GM19023 (cell line): ENCODE data around the gene CIB4.

ENCODE experiments used
- ATAC-seq: cut with Tn5 transposase; IDR thresholded peaks from one replicate; pipeline ENCODE4 v1.9.1; 2021; ENCODE audit warnings: mild to moderate bottlenecking, moderate library complexity; ENCODE audit not compliant: unreplicated experiment

Gene CIB4

DNA sequence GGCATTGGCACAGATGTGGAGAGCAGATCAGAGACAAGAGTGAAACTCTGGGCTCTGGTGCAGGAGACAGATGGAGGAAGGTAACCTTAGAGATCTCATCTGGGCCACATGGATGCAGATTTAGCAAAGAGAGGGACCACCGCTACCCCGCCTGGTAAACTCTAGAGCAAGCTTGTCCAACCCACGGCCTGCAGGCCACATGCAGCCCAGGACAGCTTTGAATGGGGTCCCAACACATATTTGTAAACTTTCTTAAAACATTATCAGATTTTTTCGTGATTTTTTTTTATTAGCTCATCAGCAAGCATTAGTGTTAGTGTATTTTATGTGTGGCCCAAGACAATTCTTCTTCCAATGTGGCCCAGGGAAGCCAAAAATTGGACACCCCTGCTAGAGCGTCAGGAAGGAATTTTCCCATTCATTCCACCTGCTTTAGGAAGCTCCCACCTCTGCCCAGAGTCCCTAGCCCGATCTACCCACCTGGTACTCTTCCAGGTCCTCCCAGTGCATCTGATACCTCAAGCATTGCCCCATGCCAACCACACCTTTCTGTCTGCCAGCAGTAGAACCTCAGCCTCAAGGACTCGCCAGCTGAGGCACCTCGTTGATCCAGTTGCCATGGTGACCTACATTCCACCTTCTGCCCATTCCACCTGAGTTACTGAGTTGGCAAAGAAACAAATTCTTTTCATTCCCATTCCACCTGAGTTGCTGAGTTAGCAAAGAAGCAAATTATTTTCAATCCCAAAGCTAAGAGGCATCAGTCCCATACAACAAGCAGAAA lies at the start of gene CIB4:
CIB4 (minus strand) TSS at position 586 of the 784 bp plus-strand sequence; CDS start at position 534, 52 bp downstream.
- ATAC-seq: no peak

- no peak for ATAC-seq
These were observed 46.6 kb upstream of the CIB4 start for GRCh38 chr2:26687801-26688200.

GRCh38 chr2:26687328-26687727 lies 46.2 kb upstream of the CIB4 start:
- no peak for ATAC-seq

- no peak for ATAC-seq
These were observed 45.0 kb upstream of the CIB4 start for GRCh38 chr2:26685989-26686839.

DNA sequence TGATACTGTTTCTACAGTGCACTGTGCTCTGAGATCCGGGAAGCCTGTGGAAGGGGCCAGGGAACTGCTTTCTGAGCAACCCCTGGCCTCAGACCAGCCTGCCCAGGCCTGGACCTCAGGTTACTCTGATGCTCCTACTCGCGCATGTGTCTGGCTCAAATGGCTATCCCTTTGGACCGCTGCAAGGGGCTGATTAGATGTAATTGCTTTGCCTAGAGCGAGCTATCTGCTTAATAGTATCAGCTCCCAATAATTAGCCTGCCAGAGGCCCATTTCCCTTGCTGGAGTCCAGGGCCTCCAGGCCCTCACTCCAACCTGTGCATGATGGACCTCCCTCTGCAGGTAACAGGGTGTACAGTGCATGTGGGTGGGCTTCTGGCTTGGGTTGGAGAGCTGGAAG lies 44.2 kb upstream of the CIB4 start:
- ATAC-seq: no peak

DNA sequence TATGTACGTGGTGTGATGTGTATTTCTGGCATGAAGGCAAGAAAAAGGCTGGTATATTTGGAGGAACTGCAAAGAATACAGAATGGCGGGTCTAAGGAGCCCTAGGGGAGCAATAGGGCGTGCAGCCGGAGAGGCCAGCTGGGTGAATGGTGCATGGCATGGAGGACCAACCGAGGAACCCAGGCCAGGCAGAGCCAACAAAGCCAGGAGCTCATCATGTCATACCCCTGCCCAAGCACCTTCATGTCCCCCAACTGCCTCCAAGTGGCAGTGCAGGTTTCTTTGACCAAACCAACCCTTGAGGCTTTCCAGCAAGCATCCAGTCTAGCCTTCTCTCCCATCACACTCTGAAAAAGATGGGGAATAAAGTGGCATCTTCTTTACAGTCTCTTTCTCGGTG lies 42.4 kb upstream of the CIB4 start:
- ATAC-seq: no peak

DNA sequence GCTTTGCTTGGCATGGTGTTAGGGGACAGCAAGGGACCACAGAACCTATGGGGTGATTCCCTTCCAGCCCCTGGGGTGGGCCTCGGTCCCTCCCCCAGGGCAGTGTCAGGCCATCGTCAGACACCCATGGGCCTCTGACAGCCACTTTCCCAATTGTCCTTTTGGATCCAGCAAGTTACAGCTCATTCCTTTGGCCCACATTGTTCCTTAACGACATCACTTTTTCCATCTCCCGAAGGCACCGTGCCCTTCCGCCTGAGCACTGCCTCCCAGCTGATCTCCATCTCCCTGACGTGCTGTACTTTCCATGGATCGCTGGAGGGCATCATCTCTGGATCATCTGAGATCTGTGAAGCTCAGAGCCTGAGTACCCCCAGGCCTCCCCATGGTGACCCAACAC lies 41.0 kb upstream of the CIB4 start:
- ATAC-seq: no peak

GRCh38 chr2:26681656-26682055 lies 40.5 kb upstream of the CIB4 start:
- ATAC-seq: no peak

DNA sequence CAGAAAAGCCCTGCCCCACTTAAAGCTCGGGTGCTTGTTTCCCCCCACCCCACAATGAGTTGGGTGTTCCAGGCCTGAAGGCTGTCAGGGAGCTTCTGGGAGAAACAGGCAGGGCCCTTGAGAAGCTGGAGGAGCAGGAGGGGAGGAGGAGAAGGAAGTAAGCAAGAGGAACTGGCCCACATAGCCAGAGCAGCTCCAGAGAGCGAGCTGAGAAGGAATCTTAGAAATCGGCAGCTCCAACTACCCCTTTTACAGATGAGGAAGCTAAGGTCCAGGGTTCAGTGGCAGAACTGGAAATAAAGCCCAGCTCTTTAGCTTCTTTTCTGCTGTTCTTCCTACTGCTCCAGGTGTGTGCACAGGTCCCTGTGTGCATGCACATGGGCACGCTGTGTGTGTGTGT lies 38.7 kb upstream of the CIB4 start:
- no peak for ATAC-seq

DNA sequence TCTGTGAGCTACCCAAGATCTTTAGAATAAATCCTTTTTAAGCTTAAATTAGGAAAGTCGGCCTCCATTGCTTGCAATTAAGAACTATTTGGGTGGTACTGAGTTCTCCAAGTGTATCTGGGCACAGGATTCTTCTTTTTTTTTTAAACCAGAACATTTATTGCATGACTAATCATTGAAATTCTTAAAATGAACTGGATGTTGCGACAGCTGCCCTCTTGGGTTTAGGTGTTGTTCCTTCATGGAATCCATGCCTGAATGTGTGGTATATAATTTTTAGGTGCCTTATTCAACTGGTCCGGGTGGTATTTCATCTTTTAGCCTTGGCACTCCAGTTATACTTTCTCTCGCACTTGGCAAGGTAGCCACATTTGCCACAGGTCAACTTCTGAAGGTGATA lies 36.9 kb upstream of the CIB4 start:
- no peak for ATAC-seq

GRCh38 chr2:26675651-26676255 lies 34.6 kb upstream of the CIB4 start:
- ATAC-seq: no peak

DNA sequence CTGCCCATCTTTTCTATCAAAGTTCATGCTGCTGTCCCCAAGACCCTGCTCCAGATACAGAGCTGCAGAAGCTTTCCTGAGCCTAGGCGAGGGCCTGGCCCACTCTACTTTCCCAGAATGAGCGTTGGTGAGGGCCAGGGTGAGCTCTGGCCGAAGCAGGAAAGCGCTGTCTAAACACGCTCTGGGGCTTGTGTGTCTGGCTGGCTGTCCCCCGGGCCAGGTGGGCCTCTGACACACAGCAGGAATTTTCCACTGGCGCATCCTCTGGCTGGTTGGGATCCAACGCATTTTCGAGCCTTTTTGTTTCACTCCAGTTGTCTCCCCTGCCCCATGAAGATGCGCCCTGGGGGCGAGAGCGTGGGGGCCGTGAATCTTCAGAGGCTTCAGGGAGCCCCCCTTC lies 33.6 kb upstream of the CIB4 start:
- ATAC-seq: no peak

DNA sequence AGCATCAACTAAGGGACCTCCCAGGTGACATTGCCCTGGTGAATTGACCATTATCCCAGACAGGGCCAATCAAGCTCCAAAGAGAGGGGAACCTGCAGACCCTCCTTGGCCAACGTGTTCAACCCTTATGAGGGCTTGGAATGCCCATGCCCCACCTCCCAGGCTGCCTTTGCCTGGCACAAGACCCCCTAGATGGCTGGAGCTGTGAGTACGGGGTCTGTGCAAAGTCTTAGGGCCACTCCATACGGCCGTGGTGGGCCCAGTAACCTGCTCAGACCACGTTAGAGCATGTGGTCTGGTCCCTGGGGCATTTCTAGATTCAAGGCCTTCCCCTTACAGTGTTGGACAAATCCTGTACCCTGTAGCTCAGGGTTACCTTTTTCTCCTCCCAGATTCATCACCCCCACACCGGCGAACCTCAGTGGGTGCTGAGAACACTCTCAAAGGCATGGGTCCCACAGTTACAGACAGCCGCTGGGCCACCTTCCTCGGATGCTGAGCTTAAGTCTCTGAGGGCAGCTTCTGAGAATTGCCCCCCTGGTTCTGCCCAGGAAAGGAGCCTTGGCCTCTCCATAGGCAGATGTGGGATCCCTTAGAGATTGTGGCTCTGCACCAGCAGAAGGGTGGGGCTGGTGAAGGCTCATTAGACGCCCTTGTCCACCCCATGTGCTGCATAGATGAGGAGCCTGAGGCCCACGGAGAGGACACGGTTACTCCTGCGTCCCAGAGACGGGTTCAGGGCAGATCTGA lies 33.0 kb upstream of the CIB4 start:
- no peak for ATAC-seq

GRCh38 chr2:26672818-26673393 lies 31.7 kb upstream of the CIB4 start:
- ATAC-seq: no peak

GRCh38 chr2:26672112-26672817 lies 31.1 kb upstream of the CIB4 start:
- ATAC-seq: no peak

DNA sequence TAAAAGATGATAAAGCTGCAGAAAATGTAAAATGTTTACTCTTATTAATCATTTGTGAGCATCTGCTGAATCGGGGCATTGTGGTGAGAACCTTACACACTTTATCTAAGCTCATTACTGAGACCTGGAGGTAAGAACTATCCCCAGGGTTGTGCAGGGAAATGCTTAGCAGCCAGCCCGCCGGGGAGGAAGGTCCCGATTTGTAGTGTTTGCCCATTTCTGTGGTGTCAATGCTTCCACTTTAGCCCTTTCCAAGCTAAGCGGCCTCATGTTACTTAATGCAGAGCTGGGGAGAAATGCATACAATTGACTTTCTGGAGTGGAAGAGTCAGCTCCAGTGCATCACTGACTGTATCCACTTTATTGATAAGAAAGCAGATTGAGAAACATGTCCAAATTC lies 30.5 kb upstream of the CIB4 start:
- no peak for ATAC-seq

DNA sequence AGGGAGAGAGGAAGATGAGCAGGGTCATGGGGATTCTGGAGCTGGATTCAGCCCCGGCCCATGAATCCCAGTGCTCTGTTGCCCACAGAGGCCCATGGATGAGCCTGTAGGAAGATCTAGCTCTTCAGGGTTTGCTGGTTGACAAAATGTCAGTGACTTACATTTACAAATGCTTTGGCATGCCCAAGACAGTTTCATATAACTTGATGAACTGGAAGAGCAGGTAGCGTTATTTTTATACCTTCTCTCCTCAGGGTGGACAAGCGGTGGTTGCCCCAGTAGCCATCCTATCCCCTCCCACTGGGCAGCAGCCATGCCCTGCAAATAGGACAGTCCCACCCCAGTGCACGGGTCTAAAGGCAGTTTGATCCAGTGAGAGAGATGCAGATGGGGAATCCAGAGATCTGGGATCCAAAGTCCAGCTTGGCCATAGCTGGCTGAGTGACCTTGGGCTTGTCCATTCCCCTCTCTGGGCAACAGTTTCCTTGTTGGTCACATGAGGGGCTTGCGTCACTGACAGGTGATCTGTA lies 29.8 kb upstream of the CIB4 start:
- ATAC-seq: no peak

DNA sequence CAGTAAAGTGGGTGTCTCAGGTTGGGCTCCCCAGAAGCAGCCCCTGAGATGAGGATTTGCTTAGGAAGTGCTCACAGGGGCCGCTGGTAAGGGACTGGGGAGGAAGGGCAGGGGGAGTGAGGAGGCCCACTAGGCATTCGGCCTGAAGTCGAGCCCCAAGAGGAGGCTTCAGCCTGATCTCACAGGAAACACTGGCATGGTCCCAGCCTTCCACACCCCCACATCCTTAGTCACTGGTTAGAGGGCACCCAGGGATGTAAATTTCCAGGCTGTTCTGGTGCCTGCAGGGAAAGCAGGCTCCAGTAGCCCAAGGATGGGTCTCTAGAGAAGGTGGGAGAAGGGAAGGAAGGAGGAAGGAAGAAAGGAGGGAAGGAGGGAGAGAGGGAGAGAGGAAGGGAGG lies 29.0 kb upstream of the CIB4 start:
- no peak for ATAC-seq

GRCh38 chr2:26668856-26669750 lies 27.9 kb upstream of the CIB4 start:
- no peak for ATAC-seq
